Measurements from ENCODE around the gene RSU1. TPM values are rescaled to one million over a fixed set of nuclear protein-coding genes. Genes with fewer than 3 reads are reported as not detected.

Gene RSU1
- polyA plus RNA-seq, 1 donor (not counting 4 experiments of a cell fraction or from before 2014, with no cell fraction given) = 125 TPM

DNA sequence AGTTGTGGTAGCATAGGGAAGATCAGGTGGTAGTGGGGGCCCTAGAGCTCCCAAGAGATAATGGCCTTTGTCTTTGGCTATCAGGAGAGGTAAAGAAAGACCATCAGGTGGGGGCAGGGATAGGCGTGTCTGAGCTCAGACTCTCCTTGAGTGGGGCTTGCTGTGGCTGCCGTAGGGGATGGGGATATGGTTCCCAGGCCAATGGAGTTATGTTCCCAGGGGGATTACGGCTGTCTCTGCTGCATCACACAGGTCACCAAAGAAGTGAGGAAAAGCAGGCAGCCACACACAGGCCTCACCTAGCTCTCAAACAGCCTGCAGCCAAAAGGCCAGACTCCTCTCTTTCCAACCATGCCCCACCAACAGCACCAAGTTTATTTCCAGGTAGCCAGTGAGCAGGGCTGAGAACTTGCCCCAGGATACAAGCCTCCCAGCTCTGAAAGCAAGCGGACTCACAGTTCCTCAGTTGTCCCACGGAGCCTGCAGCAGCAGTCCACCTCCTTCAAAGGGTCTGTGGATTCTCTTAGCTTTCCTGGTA is 257.9 kb downstream of the RSU1 start:
- no peak for FAIRE-seq
- Histone ChIP-seq H3K4me3 (ENCODE audit: control insufficient read depth in 2 of 3, extremely low read depth in 1 of 3, insufficient read depth in 2 of 3, low read depth in 1 of 3, low read length in 3 of 3) (no peak overlapping the region), H3K9ac (ENCODE audit: control insufficient read depth, extremely low read depth, insufficient read depth, low read length) (no peak overlapping the region), H2AFZ (ENCODE audit: control insufficient read depth, low read length) (no peak overlapping the region), H3K27me3 (ENCODE audit: control insufficient read depth, extremely low read depth, insufficient read depth, low read length) (no peaks in the 10 kb centered on the region), H4K20me1 (ENCODE audit: control insufficient read depth, extremely low read depth, insufficient read depth, low read length) (no peaks in the 10 kb centered on the region), H3K27ac (ENCODE audit: control insufficient read depth, insufficient read depth, low read length) (no peak overlapping the region), H3K36me3 (ENCODE audit: control insufficient read depth in 2 of 2, extremely low read depth in 1 of 2, insufficient read depth in 2 of 2, low read length in 2 of 2) (no peaks in the 10 kb centered on the region), H3K4me1 (ENCODE audit: control insufficient read depth, extremely low read depth, insufficient read depth, low read length) (no peaks in the 10 kb centered on the region), H3K9me1 (ENCODE audit: control insufficient read depth, extremely low read depth, insufficient read depth, low read length) (no peaks in the 10 kb centered on the region), H3K9me3 (ENCODE audit: control insufficient read depth, low read depth, low read length) (no peaks in the 10 kb centered on the region), H3K4me2 (ENCODE audit: control insufficient read depth, extremely low read depth, insufficient read depth, low read depth, low read length) (no peak overlapping the region), H3K79me2 (ENCODE audit: control insufficient read depth, insufficient read depth, low read length) (no peaks in the 10 kb centered on the region)
- DNase-seq (ENCODE audit: low read depth, low spot score) = no peak
- TF ChIP-seq EZH2 (IDR thresholded peaks at IDR 0.05; ENCODE audit: low read length) = no peak
- TF ChIP-seq, protein P1, sequence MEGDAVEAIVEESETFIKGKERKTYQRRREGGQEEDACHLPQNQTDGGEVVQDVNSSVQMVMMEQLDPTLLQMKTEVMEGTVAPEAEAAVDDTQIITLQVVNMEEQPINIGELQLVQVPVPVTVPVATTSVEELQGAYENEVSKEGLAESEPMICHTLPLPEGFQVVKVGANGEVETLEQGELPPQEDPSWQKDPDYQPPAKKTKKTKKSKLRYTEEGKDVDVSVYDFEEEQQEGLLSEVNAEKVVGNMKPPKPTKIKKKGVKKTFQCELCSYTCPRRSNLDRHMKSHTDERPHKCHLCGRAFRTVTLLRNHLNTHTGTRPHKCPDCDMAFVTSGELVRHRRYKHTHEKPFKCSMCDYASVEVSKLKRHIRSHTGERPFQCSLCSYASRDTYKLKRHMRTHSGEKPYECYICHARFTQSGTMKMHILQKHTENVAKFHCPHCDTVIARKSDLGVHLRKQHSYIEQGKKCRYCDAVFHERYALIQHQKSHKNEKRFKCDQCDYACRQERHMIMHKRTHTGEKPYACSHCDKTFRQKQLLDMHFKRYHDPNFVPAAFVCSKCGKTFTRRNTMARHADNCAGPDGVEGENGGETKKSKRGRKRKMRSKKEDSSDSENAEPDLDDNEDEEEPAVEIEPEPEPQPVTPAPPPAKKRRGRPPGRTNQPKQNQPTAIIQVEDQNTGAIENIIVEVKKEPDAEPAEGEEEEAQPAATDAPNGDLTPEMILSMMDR (optimal IDR thresholded peaks at IDR 0.05 in 1 of 3, IDR thresholded peaks at IDR 0.05 in 1 of 3, conservative IDR thresholded peaks at IDR 0.05 in 1 of 3; ENCODE audit: extremely low read depth in 1 of 3, insufficient read depth in 2 of 3, low read length in 3 of 3) = no peak
- dilution Hi-C loops (cut with MboI; ENCODE audit: extremely low pct_ligation_motif_present, low sequenced_read_pairs) = no loop called here

DNA sequence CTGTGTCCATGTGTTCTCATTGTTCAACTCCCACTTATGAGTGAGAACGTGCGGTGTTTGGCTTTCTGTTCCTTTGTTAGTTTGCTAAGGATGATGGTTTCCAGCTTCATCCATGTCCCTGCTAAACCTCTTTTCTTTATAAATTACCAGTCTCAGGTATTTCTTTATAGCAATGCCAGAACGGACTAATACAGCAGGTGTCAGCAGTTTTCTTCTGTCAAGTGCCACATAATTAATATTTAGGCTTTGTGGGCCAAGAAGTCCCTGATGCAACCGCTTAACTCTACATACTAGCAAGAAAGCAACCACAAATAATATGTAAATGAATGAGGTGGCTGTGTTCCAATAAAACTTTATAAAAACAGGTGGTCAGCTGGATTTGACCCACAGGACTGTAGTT is 269.3 kb downstream of the RSU1 start:
- dilution Hi-C loops (cut with MboI; ENCODE audit: extremely low pct_ligation_motif_present, low sequenced_read_pairs) = no loop called here

More for the DNA sequence above, 269.3 kb downstream of the RSU1 start:
- H3K79me2 ChIP-seq (ENCODE audit: control insufficient read depth, insufficient read depth, low read length) = no peaks in the 10 kb centered on the region
- no peak overlapping the region for H3K4me2 ChIP-seq (ENCODE audit: control insufficient read depth, extremely low read depth, insufficient read depth, low read depth, low read length)
- H3K4me1 ChIP-seq (ENCODE audit: control insufficient read depth, extremely low read depth, insufficient read depth, low read length) = no peaks in the 10 kb centered on the region
- no peaks in the 10 kb centered on the region for H4K20me1 ChIP-seq (ENCODE audit: control insufficient read depth, extremely low read depth, insufficient read depth, low read length)
- no peak for TF ChIP-seq EZH2 (IDR thresholded peaks at IDR 0.05; ENCODE audit: low read length)
- TF ChIP-seq, protein P1 (optimal IDR thresholded peaks at IDR 0.05 in 1 of 3, IDR thresholded peaks at IDR 0.05 in 1 of 3, conservative IDR thresholded peaks at IDR 0.05 in 1 of 3; ENCODE audit: extremely low read depth in 1 of 3, insufficient read depth in 2 of 3, low read length in 3 of 3) = no peak
- no peaks in the 10 kb centered on the region for H3K27me3 ChIP-seq (ENCODE audit: control insufficient read depth, extremely low read depth, insufficient read depth, low read length)
- DNase-seq (ENCODE audit: low read depth, low spot score) (no peak), FAIRE-seq (no peak)
- H3K36me3 ChIP-seq (ENCODE audit: control insufficient read depth in 2 of 2, extremely low read depth in 1 of 2, insufficient read depth in 2 of 2, low read length in 2 of 2) = no peaks in the 10 kb centered on the region
- H3K27ac ChIP-seq (ENCODE audit: control insufficient read depth, insufficient read depth, low read length) = no peak overlapping the region
- no peak overlapping the region for H3K4me3 ChIP-seq (ENCODE audit: control insufficient read depth in 2 of 3, extremely low read depth in 1 of 3, insufficient read depth in 2 of 3, low read depth in 1 of 3, low read length in 3 of 3)
- H3K9ac ChIP-seq (ENCODE audit: control insufficient read depth, extremely low read depth, insufficient read depth, low read length) = no peak overlapping the region
- H2AFZ ChIP-seq (ENCODE audit: control insufficient read depth, low read length) = no peak overlapping the region
- no peaks in the 10 kb centered on the region for H3K9me3 ChIP-seq (ENCODE audit: control insufficient read depth, low read depth, low read length)
- no peaks in the 10 kb centered on the region for H3K9me1 ChIP-seq (ENCODE audit: control insufficient read depth, extremely low read depth, insufficient read depth, low read length)
